ENCODE measurements around the gene EYS.

Gene EYS

GRCh38 chr6:65191471-65191870, 515.6 kb downstream of the EYS start:
- no peak for DNase-seq

GRCh38 chr6:65189236-65189881, 517.7 kb downstream of the EYS start:
- no peak for DNase-seq

GRCh38 chr6:65186826-65187225, 520.2 kb downstream of the EYS start:
- DNase-seq, result no peak

GRCh38 chr6:65182681-65183080, 524.3 kb downstream of the EYS start:
- DNase-seq, result no peak

GRCh38 chr6:65170273-65170672, 536.8 kb downstream of the EYS start:
- DNase-seq, result no peak

- no peak for DNase-seq
Observed at GRCh38 chr6:65161661-65162060, 545.4 kb downstream of the EYS start.

- no peak for DNase-seq
Observed at GRCh38 chr6:65157025-65157424, 550.0 kb downstream of the EYS start.

- no peak for DNase-seq
Observed at GRCh38 chr6:65155083-65155482, 551.9 kb downstream of the EYS start.

GRCh38 chr6:65149841-65150240, 557.2 kb downstream of the EYS start:
- no peak for DNase-seq

- DNase-seq, result no peak
Observed at GRCh38 chr6:65148839-65149238, 558.2 kb downstream of the EYS start.

- no peak for DNase-seq
Observed at GRCh38 chr6:65135567-65135966, 571.5 kb downstream of the EYS start.

- DNase-seq, result no peak
Observed at GRCh38 chr6:65126667-65127066, 580.4 kb downstream of the EYS start.

- no peak for DNase-seq
Observed at GRCh38 chr6:65123521-65123920, 583.5 kb downstream of the EYS start.

- DNase-seq, result no peak
Observed at GRCh38 chr6:65117817-65118409, 589.1 kb downstream of the EYS start.

- DNase-seq, result no peak
Observed at GRCh38 chr6:65116326-65116725, 590.7 kb downstream of the EYS start.

- DNase-seq, result no peak
Observed at GRCh38 chr6:65113581-65113980, 593.4 kb downstream of the EYS start.

- no peak for DNase-seq
Observed at GRCh38 chr6:65112435-65112834, 594.6 kb downstream of the EYS start.

GRCh38 chr6:65110031-65110430, 597.0 kb downstream of the EYS start:
- no peak for DNase-seq

GRCh38 chr6:65098349-65098748, 608.7 kb downstream of the EYS start:
- no peak for DNase-seq

GRCh38 chr6:65091561-65091960, 615.5 kb downstream of the EYS start:
- no peak for DNase-seq

- no peak for DNase-seq
Observed at GRCh38 chr6:65088575-65088974, 618.5 kb downstream of the EYS start.

GRCh38 chr6:65081756-65082155, 625.3 kb downstream of the EYS start:
- DNase-seq, result no peak

- DNase-seq, result no peak
Observed at GRCh38 chr6:65075705-65076230, 631.3 kb downstream of the EYS start.

GRCh38 chr6:65072500-65072899, 634.5 kb downstream of the EYS start:
- no peak for DNase-seq

- no peak for DNase-seq
Observed at GRCh38 chr6:65071480-65071879, 635.5 kb downstream of the EYS start.

All from CD4-positive, alpha-beta T cell treated with Interleukin-15 for 1 hour (primary cell).